GM18858 (cell line): ENCODE measurements around the gene NDUFA7.
"Not testable (repeated sequence)": the region's sequence is repeated elsewhere in the genome, so short reads cannot be mapped to it uniquely, and the experiment has no call there.

ENCODE experiments used
- ATAC-seq: cut with Tn5 transposase; IDR thresholded peaks from one replicate; pipeline ENCODE4 v1.9.1; 2021; ENCODE audit not compliant: unreplicated experiment

Gene NDUFA7

GRCh38 chr19:8321067-8321985 is at the start of gene NDUFA7, which contains the start of gene RPS28:
Gene NDUFA7 (minus strand): TSS chr19:8321375. CDS start chr19:8321358, 17 bp downstream.
Gene RPS28 (plus strand): TSS chr19:8321496. CDS start chr19:8321531, 35 bp downstream.
- no peak for ATAC-seq

- no peak for ATAC-seq
Observed at GRCh38 chr19:8370176-8371010, 49.2 kb upstream of the NDUFA7 start.

- no peak for ATAC-seq
Observed at GRCh38 chr19:8367327-8368001, 46.3 kb upstream of the NDUFA7 start.

- no peak for ATAC-seq
Observed at GRCh38 chr19:8366961-8367326, 45.8 kb upstream of the NDUFA7 start.

GRCh38 chr19:8366121-8366581 is 45.0 kb upstream of the NDUFA7 start:
- ATAC-seq = no peak

GRCh38 chr19:8363803-8364771 is 42.9 kb upstream of the NDUFA7 start, which contains the start of gene ANGPTL4:
Gene ANGPTL4 (plus strand): TSS chr19:8364155. CDS start chr19:8364322, 167 bp downstream.
- no peak for ATAC-seq

GRCh38 chr19:8361921-8362793 is 41.0 kb upstream of the NDUFA7 start:
- ATAC-seq = no peak

- no peak for ATAC-seq
Observed at GRCh38 chr19:8360196-8360595, 39.0 kb upstream of the NDUFA7 start.

GRCh38 chr19:8358948-8359347 is 37.8 kb upstream of the NDUFA7 start:
- no peak for ATAC-seq

- ATAC-seq = no peak
Observed at GRCh38 chr19:8357007-8357521, 35.9 kb upstream of the NDUFA7 start.

- no peak for ATAC-seq
Observed at GRCh38 chr19:8355631-8356402, 34.6 kb upstream of the NDUFA7 start.

- ATAC-seq = not testable (repeated sequence)
Observed at GRCh38 chr19:8352845-8353244, 31.7 kb upstream of the NDUFA7 start.

- ATAC-seq = no peak
Observed at GRCh38 chr19:8352134-8352827, 31.1 kb upstream of the NDUFA7 start.

- not testable (repeated sequence) for ATAC-seq
Observed at GRCh38 chr19:8349629-8350372, 28.6 kb upstream of the NDUFA7 start.

GRCh38 chr19:8343483-8343844 is 22.3 kb upstream of the NDUFA7 start:
- ATAC-seq = no peak

- ATAC-seq = no peak
Observed at GRCh38 chr19:8342684-8343482, 21.7 kb upstream of the NDUFA7 start, which contains the start of gene KANK3. Gene KANK3 (minus strand): TSS chr19:8343262. CDS start chr19:8337828, 5,434 bp downstream.
